Activated CD4-positive, alpha-beta T cell treated with anti-CD3 and anti-CD28 coated beads, Interleukin-2, amount 10 ng/mL, durations not matched to agents 7 days and 5 days (primary cell): ENCODE results near the gene GNPNAT1. TPM values are rescaled to one million over a fixed set of nuclear protein-coding genes. Genes with fewer than 3 reads are reported as not detected.

ENCODE experiments used
- CTCF ChIA-PET: fragments of 350-600 bp; sonication (Branson Sonifier 250); formaldehyde crosslinking; loops from one replicate; lab custom pipeline; 2021; ENCODE audit warnings: antibody characterized with exemption; lab: Charles Lee
- POLR2A ChIA-PET: fragments of 350-600 bp; sonication (Branson Sonifier 250); formaldehyde crosslinking; loops from one replicate; lab custom pipeline; 2021; ENCODE audit warnings: antibody characterized with exemption; lab: Charles Lee
- DNase-seq: peaks from one replicate; pipeline ENCODE4 v3.0.0-alpha.2; 2020
- H3K27ac Mint-ChIP-seq: one replicate; pipeline ENCODE4 v1.8.0; 2021; ENCODE audit warnings: mild to moderate bottlenecking, moderate library complexity, mixed read lengths
- H3K27me3 Mint-ChIP-seq: one replicate; pipeline ENCODE4 v1.8.0; 2021; ENCODE audit warnings: mixed read lengths
- H3K36me3 Mint-ChIP-seq: one replicate; pipeline ENCODE4 v1.8.0; 2021; ENCODE audit warnings: low read depth, mixed read lengths
- H3K4me1 Mint-ChIP-seq: one replicate; pipeline ENCODE4 v1.8.0; 2021; ENCODE audit warnings: mixed read lengths
- H3K4me3 Mint-ChIP-seq: one replicate; pipeline ENCODE4 v1.8.0; 2021; ENCODE audit warnings: mild to moderate bottlenecking, moderate library complexity, mixed read lengths
- H3K9me3 Mint-ChIP-seq: one replicate; pipeline ENCODE4 v1.8.0; 2021; ENCODE audit warnings: mixed read lengths
- total RNA-seq, 2 experiments: library from RNA; stranded (reverse); gene quantifications; one replicate each; pipeline ENCODE4 v1.2.3, GENCODE V29; 2021

The GNPNAT1 gene
- 10 to 100 TPM; 13.3 to 15.8 TPM for total RNA-seq

DNA sequence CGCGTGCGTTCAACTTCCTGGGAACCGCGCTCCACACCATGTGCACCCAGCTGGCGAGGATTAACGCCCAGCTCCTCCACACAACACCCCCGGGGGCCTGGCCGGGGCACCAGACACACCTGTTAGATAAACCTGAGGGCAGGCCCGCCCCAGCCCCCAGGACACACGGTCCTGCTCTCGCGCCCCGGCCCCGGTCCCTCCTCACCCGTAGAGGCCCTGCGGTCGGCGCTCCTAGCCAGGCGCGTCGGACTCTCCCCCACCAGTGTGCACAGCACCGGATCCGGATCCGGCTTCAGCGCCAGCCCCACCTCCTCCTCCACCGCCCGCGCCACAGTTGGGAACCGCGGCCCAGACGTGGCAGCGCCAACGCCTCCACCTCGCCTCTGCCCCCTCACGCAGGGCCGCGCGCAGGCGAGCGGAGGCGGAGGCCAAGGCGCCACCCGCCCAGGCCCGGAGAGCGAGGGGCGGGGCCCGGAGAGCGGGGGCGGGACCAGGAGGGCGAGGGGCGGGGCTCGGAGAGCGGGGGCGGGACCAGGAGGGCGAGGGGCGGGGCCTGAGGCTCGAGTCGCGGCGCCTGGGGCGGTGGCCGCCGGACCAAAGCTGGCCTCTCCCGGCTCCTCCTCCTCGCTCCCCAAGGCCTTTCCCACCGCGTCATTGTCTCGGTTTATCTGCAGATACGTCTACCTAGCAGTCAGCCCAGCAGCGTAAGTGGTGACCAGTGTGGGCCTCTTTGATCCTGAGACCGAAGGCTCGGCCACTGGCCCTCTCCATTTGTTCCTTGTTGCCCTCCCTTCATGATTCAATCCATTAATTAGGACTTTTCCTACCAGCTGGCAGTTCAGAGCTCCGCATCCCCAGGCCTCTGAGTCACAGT lies at the start of gene GNPNAT1:
Gene GNPNAT1 (minus strand): TSS at position 385 of the 874 bp plus-strand sequence. CDS start 6,957 bp downstream, outside the sequence.
- POLR2A ChIA-PET = no interaction called here
- CTCF ChIA-PET = interaction anchor here (0.7 kb wide), 1 partner anchor 56 kb away, joined by 4 read pairs; no protein-coding TSS in a partner anchor
- peaks cover 3% of the 10 kb centered on the region for H3K9me3 Mint-ChIP-seq
- H3K4me3 Mint-ChIP-seq = peak within 1 kb of the TSS; percentile 90
- peaks cover 28% of the 10 kb centered on the region for H3K4me1 Mint-ChIP-seq
- no peaks in the 10 kb centered on the region for H3K27me3 Mint-ChIP-seq
- H3K27ac Mint-ChIP-seq = peak within 1 kb of the TSS; percentile 83
- H3K36me3 Mint-ChIP-seq = peaks cover 8% of the 10 kb centered on the region
- peak; percentile 91 for DNase-seq

- H3K9me3 Mint-ChIP-seq = no peaks in the 10 kb centered on the region
These were observed 49.5 kb upstream of the GNPNAT1 start for GRCh38 chr14:52840877-52841276.

DNA sequence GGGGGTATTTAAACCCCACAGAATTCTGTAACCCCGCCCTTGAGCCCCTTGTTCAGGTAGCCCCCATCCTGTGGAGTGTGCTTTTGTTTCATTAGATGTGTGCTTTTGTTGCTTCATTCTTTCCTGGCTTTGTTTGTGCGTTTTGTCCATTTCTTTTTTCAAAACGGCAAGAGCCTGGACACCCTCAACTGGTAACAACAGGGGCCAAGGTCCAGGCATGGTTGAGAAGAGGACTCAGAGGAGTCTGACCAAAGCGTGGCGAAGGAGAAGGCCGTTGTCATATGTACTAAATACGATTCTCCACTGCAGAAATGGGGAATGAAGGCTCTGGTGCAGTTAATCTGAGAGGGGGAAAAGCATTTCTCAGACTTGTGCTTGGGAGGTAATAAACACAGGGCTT lies 46.0 kb upstream of the GNPNAT1 start:
- Mint-ChIP-seq H3K36me3 (no peaks in the 10 kb centered on the region), H3K4me1 (no peaks in the 10 kb centered on the region), H3K27me3 (no peaks in the 10 kb centered on the region), H3K9me3 (no peaks in the 10 kb centered on the region), H3K4me3 (no peak overlapping the region), H3K27ac (no peak overlapping the region)
- CTCF ChIA-PET = no interaction called here
- DNase-seq = no peak
- POLR2A ChIA-PET = no interaction called here

More at GRCh38 chr14:52840877-52841276, 49.5 kb upstream of the GNPNAT1 start:
- H3K4me3 Mint-ChIP-seq = no peak overlapping the region
- no peaks in the 10 kb centered on the region for H3K4me1 Mint-ChIP-seq
- no peaks in the 10 kb centered on the region for H3K27me3 Mint-ChIP-seq
- no peaks in the 10 kb centered on the region for H3K36me3 Mint-ChIP-seq
- CTCF ChIA-PET = interaction anchor here (0.6 to 1.2 kb wide), 2 partner anchors 10 to 169 kb away, joined by 3 read pairs; no protein-coding TSS in a partner anchor
- no peak overlapping the region for H3K27ac Mint-ChIP-seq
- no peak for DNase-seq
- POLR2A ChIA-PET = no interaction called here

GRCh38 chr14:52836063-52836462 lies 44.7 kb upstream of the GNPNAT1 start:
- Mint-ChIP-seq H3K36me3 (no peaks in the 10 kb centered on the region), H3K4me1 (no peaks in the 10 kb centered on the region), H3K27ac (no peak overlapping the region), H3K9me3 (no peaks in the 10 kb centered on the region), H3K4me3 (no peak overlapping the region), H3K27me3 (no peaks in the 10 kb centered on the region)
- ChIA-PET CTCF (no interaction called here), POLR2A (no interaction called here)
- DNase-seq = no peak

GRCh38 chr14:52835122-52835903 lies 43.9 kb upstream of the GNPNAT1 start:
- CTCF ChIA-PET = interaction anchor here (0.7 kb wide), 1 partner anchor 275 kb away, joined by 4 read pairs; no protein-coding TSS in a partner anchor
- DNase-seq = no peak
- Mint-ChIP-seq H3K27me3 (no peaks in the 10 kb centered on the region), H3K27ac (no peak overlapping the region), H3K36me3 (no peaks in the 10 kb centered on the region), H3K9me3 (no peaks in the 10 kb centered on the region), H3K4me3 (no peak overlapping the region), H3K4me1 (no peaks in the 10 kb centered on the region)
- POLR2A ChIA-PET = no interaction called here

- Mint-ChIP-seq H3K36me3 (no peaks in the 10 kb centered on the region), H3K27me3 (peaks cover under 1% of the 10 kb centered on the region), H3K4me3 (no peak overlapping the region), H3K4me1 (no peaks in the 10 kb centered on the region), H3K27ac (no peak overlapping the region), H3K9me3 (no peaks in the 10 kb centered on the region)
- DNase-seq = no peak
- ChIA-PET CTCF (interaction anchor here (0.6 to 0.7 kb wide), 3 partner anchors 188 to 366 kb away, joined by 3 to 4 read pairs (median 4); no protein-coding TSS in a partner anchor), POLR2A (no interaction called here)
These were observed 43.0 kb upstream of the GNPNAT1 start for GRCh38 chr14:52834440-52834842.

- Mint-ChIP-seq H3K4me1 (no peaks in the 10 kb centered on the region), H3K9me3 (no peaks in the 10 kb centered on the region), H3K4me3 (no peak overlapping the region), H3K27me3 (peaks cover 3% of the 10 kb centered on the region), H3K36me3 (no peaks in the 10 kb centered on the region), H3K27ac (no peak overlapping the region)
- POLR2A ChIA-PET = no interaction called here
- no peak for DNase-seq
- CTCF ChIA-PET = interaction anchor here (0.7 kb wide), 1 partner anchor 367 kb away, joined by 3 read pairs; no protein-coding TSS in a partner anchor
These were observed 42.5 kb upstream of the GNPNAT1 start for GRCh38 chr14:52833891-52834290.

DNA sequence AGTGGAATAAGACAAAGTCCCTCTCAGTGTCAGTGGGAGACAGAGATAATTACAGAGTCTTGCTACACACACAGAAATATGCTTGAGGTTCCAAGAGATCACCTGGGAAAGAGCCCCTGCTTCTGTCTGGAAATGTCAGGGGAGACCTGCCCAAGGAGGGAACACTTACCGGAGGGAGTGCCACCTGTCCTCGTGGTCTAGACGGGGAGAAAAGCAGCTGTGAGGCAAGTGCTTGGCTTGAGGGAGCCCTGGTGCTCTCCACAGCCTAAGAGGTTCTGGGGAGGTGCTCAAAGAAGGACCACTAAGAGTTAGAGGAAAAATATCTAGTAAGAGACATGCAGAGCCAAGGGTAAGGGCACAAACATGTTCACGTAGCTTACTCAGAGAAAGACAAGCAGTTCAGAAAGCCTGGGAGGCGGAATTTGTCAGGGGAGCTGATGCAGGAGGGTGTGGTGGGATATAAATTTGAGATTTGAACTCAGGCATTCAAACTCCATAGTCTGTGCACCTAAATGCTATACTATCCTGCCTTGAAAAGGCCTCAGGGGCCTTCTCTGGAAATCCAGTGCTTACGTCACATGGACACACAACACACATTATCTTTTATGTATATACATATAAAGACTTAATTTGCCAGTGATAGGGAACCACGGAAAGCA lies 38.2 kb upstream of the GNPNAT1 start:
- CTCF ChIA-PET = interaction anchor here (0.8 kb wide), 1 partner anchor 15 kb away, joined by 3 read pairs; no protein-coding TSS in a partner anchor
- no peaks in the 10 kb centered on the region for H3K9me3 Mint-ChIP-seq
- DNase-seq = no peak
- peaks cover 3% of the 10 kb centered on the region for H3K27me3 Mint-ChIP-seq
- no peaks in the 10 kb centered on the region for H3K4me1 Mint-ChIP-seq
- POLR2A ChIA-PET = no interaction called here
- H3K4me3 Mint-ChIP-seq = no peak overlapping the region
- no peaks in the 10 kb centered on the region for H3K36me3 Mint-ChIP-seq
- H3K27ac Mint-ChIP-seq = no peak overlapping the region

- CTCF ChIA-PET = no interaction called here
These were observed 36.0 kb upstream of the GNPNAT1 start for GRCh38 chr14:52827426-52827825.

DNA sequence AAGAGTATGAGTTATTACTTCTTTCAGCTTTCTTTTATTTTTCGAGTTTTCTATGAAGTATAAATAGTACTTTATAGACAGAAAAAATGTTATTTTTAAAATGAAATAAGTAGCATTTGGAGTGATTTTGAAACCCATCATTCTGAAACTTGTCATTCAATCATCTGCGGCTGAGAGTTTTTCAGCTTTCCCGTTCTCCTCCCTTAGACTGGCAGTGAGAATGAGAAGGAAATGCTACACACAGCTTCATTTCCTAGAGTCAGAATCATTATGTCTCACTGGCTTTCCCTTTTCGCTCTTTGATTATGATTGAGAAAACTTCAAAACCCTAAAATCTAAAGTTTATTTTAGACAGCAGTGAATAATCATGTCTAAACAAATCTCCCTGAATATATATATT lies 33.7 kb upstream of the GNPNAT1 start:
- Mint-ChIP-seq H3K4me1 (no peaks in the 10 kb centered on the region), H3K27me3 (peaks cover 11% of the 10 kb centered on the region), H3K36me3 (no peaks in the 10 kb centered on the region), H3K4me3 (no peak overlapping the region), H3K9me3 (no peaks in the 10 kb centered on the region), H3K27ac (no peak overlapping the region)
- ChIA-PET CTCF (interaction anchor here (0.6 kb wide), 1 partner anchor 382 kb away, joined by 4 read pairs; no protein-coding TSS in a partner anchor), POLR2A (no interaction called here)
- DNase-seq = no peak

More at GRCh38 chr14:52827426-52827825, 36.0 kb upstream of the GNPNAT1 start:
- POLR2A ChIA-PET = no interaction called here
- H3K9me3 Mint-ChIP-seq = no peaks in the 10 kb centered on the region
- no peak for DNase-seq
- no peaks in the 10 kb centered on the region for H3K4me1 Mint-ChIP-seq
- H3K4me3 Mint-ChIP-seq = no peak overlapping the region
- H3K27me3 Mint-ChIP-seq = peaks cover 9% of the 10 kb centered on the region
- H3K36me3 Mint-ChIP-seq = no peaks in the 10 kb centered on the region
- H3K27ac Mint-ChIP-seq = no peak overlapping the region

GRCh38 chr14:52824462-52824861 lies 33.1 kb upstream of the GNPNAT1 start:
- Mint-ChIP-seq H3K27ac (no peak overlapping the region), H3K9me3 (no peaks in the 10 kb centered on the region), H3K36me3 (no peaks in the 10 kb centered on the region), H3K4me3 (no peak overlapping the region), H3K27me3 (peaks cover 10% of the 10 kb centered on the region), H3K4me1 (no peaks in the 10 kb centered on the region)
- ChIA-PET POLR2A (no interaction called here), CTCF (no interaction called here)
- no peak for DNase-seq

DNA sequence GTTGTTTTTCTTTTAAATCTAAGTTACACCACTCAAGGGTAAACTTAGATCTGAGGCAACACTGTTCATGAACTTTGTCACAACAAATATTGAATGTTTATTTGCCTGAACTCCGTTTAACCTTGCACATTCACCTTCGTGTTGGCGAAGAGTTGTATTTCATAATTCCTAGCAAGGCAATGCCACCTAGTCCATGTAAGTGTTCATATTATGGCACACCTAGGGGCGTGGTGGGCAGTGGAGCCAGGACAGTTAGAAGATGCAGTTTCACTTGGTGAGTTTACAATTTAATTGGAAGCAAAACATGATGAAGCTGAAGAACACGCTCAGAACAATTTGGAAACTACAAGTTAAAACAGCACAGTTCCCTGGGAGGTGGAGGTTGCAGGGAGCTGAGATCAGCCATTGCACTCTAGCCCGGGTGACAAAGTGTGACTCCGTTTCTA lies 30.4 kb upstream of the GNPNAT1 start:
- H3K4me3 Mint-ChIP-seq = no peak overlapping the region
- H3K36me3 Mint-ChIP-seq = no peaks in the 10 kb centered on the region
- CTCF ChIA-PET = no interaction called here
- no peak overlapping the region for H3K27ac Mint-ChIP-seq
- DNase-seq = no peak
- POLR2A ChIA-PET = no interaction called here
- H3K4me1 Mint-ChIP-seq = no peaks in the 10 kb centered on the region
- no peaks in the 10 kb centered on the region for H3K9me3 Mint-ChIP-seq
- H3K27me3 Mint-ChIP-seq = peaks cover 8% of the 10 kb centered on the region
